Testis (tissue), 5 donors: ENCODE measurements around the gene RRP1. TPM values are rescaled to one million over a fixed set of nuclear protein-coding genes. Genes with fewer than 3 reads are reported as not detected.
A peak's percentile ranks its signal among the peaks of the same experiment; 100 is the strongest.

ENCODE experiments used
- DNase-seq: peaks from one replicate; pipeline ENCODE4 v3.0.0-alpha.2; 2019
- H3K27ac ChIP-seq, 2 donors: fragments of 200-600 bp; sonication (generic); one replicate each; pipeline ENCODE4 v1.5.1; 2019
- H3K27me3 ChIP-seq: fragments of 200-600 bp; sonication (generic); one replicate; pipeline ENCODE4 v1.5.1; 2019
- H3K36me3 ChIP-seq: fragments of 200-600 bp; sonication (generic); one replicate; pipeline ENCODE4 v1.5.1; 2017; ENCODE audit warnings: low read depth; ENCODE audit errors: missing control alignments
- H3K4me1 ChIP-seq: fragments of 200-600 bp; sonication (generic); one replicate; pipeline ENCODE4 v1.5.1; 2019
- H3K4me3 ChIP-seq, 2 donors: fragments of 200-600 bp; sonication (generic); one replicate each; pipeline ENCODE4 v1.5.1; 2017 to 2019
- H3K9me3 ChIP-seq: fragments of 200-600 bp; sonication (generic); one replicate; pipeline ENCODE4 v1.5.1; 2017
- CTCF ChIP-seq, 3 experiments: fragments of 450-650 bp in 2 of 3; fragments of 200-600 bp in 1 of 3; sonication (generic) in 1 of 3; IDR thresholded peaks; one replicate each; pipeline ENCODE4 v1.5.1; 2016 to 2019; ENCODE audit warnings: antibody characterized with exemption in 3 of 3, mild to moderate bottlenecking in 2 of 3, moderate library complexity in 1 of 3
- POLR2A ChIP-seq: fragments of 450-650 bp; IDR thresholded peaks from one replicate; pipeline ENCODE4 v1.6.1; 2017; ENCODE audit warnings: antibody characterized with exemption, mild to moderate bottlenecking, moderate library complexity
- WGBS, 2 donors: methylation state at CpG; one replicate each; pipeline ENCODE4 v1.1.5; 2018; 5-methylcytosine and 5-hydroxymethylcytosine counted together
- intact Hi-C: fragments of 100-400 bp; cut with DNase I; formaldehyde crosslinking; loops from one replicate; pipeline ENCODE4 v1.15.1; 2023; ENCODE audit warnings: low total_unique reads
- long read RNA-seq, 2 donors: transcript quantifications; one replicate each; lab custom pipeline, GENCODE V29; 2026
- polyA plus RNA-seq: library from polyadenylated mRNA; stranded (reverse); fragments of 350-450 nt; fragmentation: Illumina TruSeq; extraction: RNeasy Lipid Tissue Mini Kit (QIAGEN cat#74804); gene quantifications from one replicate; pipeline ENCODE4 v1.2.3, GENCODE V29; 2014; ENCODE audit warnings: low read depth, low replicate concordance; ENCODE audit not compliant: insufficient read depth
- total RNA-seq, 2 donors: library from RNA; depleted of rRNA; stranded (reverse); fragments of >200 nt; gene quantifications; one replicate each; pipeline ENCODE4 v1.2.3, GENCODE V29; 2016

The RRP1 gene
- total RNA-seq = 10 to 100 TPM; 33.6 to 40.2 TPM
- polyA plus RNA-seq = 21.1 TPM
- long read RNA-seq, donor 1, partial matches to known transcripts = 0 of 2 reads
- long read RNA-seq, donor 1, other reads (novel, unspliced or antisense) = 0 of 2 reads
- long read RNA-seq, donor 2, partial matches to known transcripts = 0 of 4 reads
- long read RNA-seq, donor 2, other reads (novel, unspliced or antisense) = 0 of 4 reads

- 0 to 1% methylated on average over 25 to 83 of the region's 83 CpGs for WGBS, 2 donors
- peak; percentile 93 for DNase-seq
- H3K27me3 ChIP-seq = no peaks in the 10 kb centered on the region
- peak within 1 kb of the TSS; percentile 86 to 90 for H3K27ac ChIP-seq
- H3K4me3 ChIP-seq = peak within 1 kb of the TSS; percentile 89 to 98
- peaks cover 11% of the 10 kb centered on the region for H3K4me1 ChIP-seq
- intact Hi-C loops = no loop called here
- H3K36me3 ChIP-seq = no peaks in the 10 kb centered on the region
- no peaks in the 10 kb centered on the region for H3K9me3 ChIP-seq
- TF ChIP-seq CTCF (IDR thresholded peaks at IDR 0.05) (peak; percentile 100), POLR2A (no peak)
Observed at GRCh38 chr21:43789276-43790009, at the start of gene RRP1. RRP1 (plus strand) TSS chr21:43789577; CDS start chr21:43789630, 53 bp downstream.

GRCh38 chr21:43739621-43740435 lies 49.5 kb upstream of the RRP1 start:
- H3K4me1 ChIP-seq = peaks cover 56% of the 10 kb centered on the region
- no peaks in the 10 kb centered on the region for H3K9me3 ChIP-seq
- 88 to 94% methylated on average over 2 to 24 of the region's 25 CpGs for WGBS, 2 donors
- no peaks in the 10 kb centered on the region for H3K36me3 ChIP-seq
- no peak for TF ChIP-seq CTCF (IDR thresholded peaks at IDR 0.05)
- no peak for TF ChIP-seq POLR2A
- H3K27me3 ChIP-seq = no peaks in the 10 kb centered on the region
- H3K4me3 ChIP-seq = no peak overlapping the region
- H3K27ac ChIP-seq = peak overlapping the region; percentile 82 to 87
- intact Hi-C loops = no loop called here
- no peak for DNase-seq

- Histone ChIP-seq H3K36me3 (no peaks in the 10 kb centered on the region), H3K4me1 (peaks cover 48% of the 10 kb centered on the region), H3K9me3 (no peaks in the 10 kb centered on the region), H3K4me3 (no peak overlapping the region), H3K27ac (peak overlapping the region; percentile 82 to 87), H3K27me3 (no peaks in the 10 kb centered on the region)
- no peak for TF ChIP-seq CTCF (IDR thresholded peaks at IDR 0.05)
- TF ChIP-seq POLR2A = no peak
- peak; percentile 90 for DNase-seq
- intact Hi-C loops = no loop called here
- 16 to 23% methylated on average over 13 to 24 of the region's 25 CpGs for WGBS, 2 donors
Observed at GRCh38 chr21:43740497-43741156, 48.8 kb upstream of the RRP1 start.

- intact Hi-C loops = no loop called here
- no peaks in the 10 kb centered on the region for H3K27me3 ChIP-seq
- peak overlapping the region; percentile 12 to 24 for H3K4me3 ChIP-seq
- WGBS, 2 donors = 46 to 50% methylated on average over 7 to 17 of the region's 28 CpGs
- no peaks in the 10 kb centered on the region for H3K9me3 ChIP-seq
- peak overlapping the region; percentile 57 to 80 for H3K27ac ChIP-seq
- peaks cover 40% of the 10 kb centered on the region for H3K4me1 ChIP-seq
- DNase-seq = no peak
- H3K36me3 ChIP-seq = no peaks in the 10 kb centered on the region
- TF ChIP-seq CTCF (IDR thresholded peaks at IDR 0.05) (no peak), POLR2A (no peak)
Observed at GRCh38 chr21:43741423-43742096, 47.8 kb upstream of the RRP1 start.
